HepG2 (cell line): ENCODE measurements around the gene ATP7B. TPM values are rescaled to one million over a fixed set of nuclear protein-coding genes. Genes with fewer than 3 reads are reported as not detected.

ENCODE experiments used
- CBX5 ChIP-seq: sonication (generic); formaldehyde crosslinking; IDR thresholded peaks from 2 replicates; pipeline ENCODE4 v1.4.0; 2020; ENCODE audit warnings: missing genetic modification reagents, borderline replicate concordance
- CEBPG ChIP-seq: IDR thresholded peaks from 2 replicates; pipeline ENCODE4 v1.6.1; 2016
- DNMT3B ChIP-seq: conservative IDR thresholded peaks from 2 replicates; pipeline ENCODE4 v1.6.1; 2016; ENCODE audit warnings: missing biosample characterization, control low read depth
- MEF2D ChIP-seq: sonication (generic); formaldehyde crosslinking; IDR thresholded peaks from 2 replicates; pipeline ENCODE4 v1.5.1; 2020; ENCODE audit warnings: mild to moderate bottlenecking, missing genetic modification reagents
- POLR2G ChIP-seq: fragments of 200-400 bp; formaldehyde crosslinking; IDR thresholded peaks from 2 replicates; pipeline ENCODE4 v1.6.1; 2018; ENCODE audit warnings: mild to moderate bottlenecking, low read depth, low read length, moderate library complexity
- ZNF225 ChIP-seq: sonication (generic); formaldehyde crosslinking; IDR thresholded peaks from 2 replicates; pipeline ENCODE4 v1.4.0; 2020; ENCODE audit warnings: mild to moderate bottlenecking, missing genetic modification reagents
- ZNF33B ChIP-seq: sonication (generic); formaldehyde crosslinking; IDR thresholded peaks from 2 replicates; pipeline ENCODE4 v1.5.1; 2020; ENCODE audit warnings: mild to moderate bottlenecking, missing genetic modification reagents
- ZNF496 ChIP-seq: sonication (generic); formaldehyde crosslinking; IDR thresholded peaks from 2 replicates; pipeline ENCODE4 v1.8.1; 2023; ENCODE audit warnings: mild to moderate bottlenecking, moderate library complexity, missing genetic modification reagents; ENCODE audit not compliant: insufficient replicate concordance
- ZNF788 ChIP-seq: sonication (generic); formaldehyde crosslinking; IDR thresholded peaks from 2 replicates; pipeline ENCODE4 v1.5.0; 2020; ENCODE audit warnings: mild to moderate bottlenecking, missing genetic modification reagents, borderline replicate concordance
- ZSCAN12 ChIP-seq: sonication (generic); formaldehyde crosslinking; IDR thresholded peaks from 2 replicates; pipeline ENCODE4 v1.9.0; 2021; ENCODE audit warnings: mild to moderate bottlenecking, missing genetic modification reagents
- polyA plus RNA-seq, 8 experiments: library from polyadenylated mRNA; depleted of rRNA in 3 of 8; stranded (reverse) in 7 of 8; unstranded in 1 of 8; fragments of >200 nt; fragmentation: Illumina TruSeq in 4 of 8; extraction: Trizol in 4 of 8; gene quantifications; 2 replicates each; pipeline versions ENCODE4 v1.2.1 to v1.2.3, GENCODE V29; 2011 to 2016; ENCODE audit warnings: low read depth in 4 of 8, missing spikeins in 1 of 8, mixed read lengths in 1 of 8; ENCODE audit not compliant: insufficient read depth in 1 of 8
- total RNA-seq, 5 experiments: library from RNA; depleted of rRNA; stranded (reverse); fragments of >200 nt; fragmentation: Illumina TruSeq; extraction: Trizol; gene quantifications; 2 replicates each; pipeline ENCODE4 v1.2.3, GENCODE V29; 2016; ENCODE audit warnings: low read depth in 1 of 5
- TF ChIP-seq, protein P1 (sequence below): sonication (generic); formaldehyde crosslinking; IDR thresholded peaks from 2 replicates; pipeline ENCODE4 v1.5.0; 2020; ENCODE audit warnings: mild to moderate bottlenecking, missing genetic modification reagents
- TF ChIP-seq, protein P2 (sequence below): sonication (generic); formaldehyde crosslinking; IDR thresholded peaks from 2 replicates; pipeline ENCODE4 v1.8.0; 2022; ENCODE audit warnings: mild to moderate bottlenecking, missing genetic modification reagents
- TF ChIP-seq, protein P3 (sequence below): sonication (generic); formaldehyde crosslinking; IDR thresholded peaks from 2 replicates; pipeline ENCODE4 v1.4.0; 2020; ENCODE audit warnings: mild to moderate bottlenecking, missing genetic modification reagents
- TF ChIP-seq, protein P4 (sequence below), 2 experiments: sonication (generic) in 1 of 2; formaldehyde crosslinking in 1 of 2; IDR thresholded peaks; 2 replicates each; pipeline versions ENCODE4 v1.4.0 to v1.6.1; 2016 to 2020; ENCODE audit warnings: borderline replicate concordance in 1 of 2, low read depth in 1 of 2, mild to moderate bottlenecking in 1 of 2, missing genetic modification reagents in 1 of 2

The ATP7B gene
- total and polyA plus RNA-seq, 2 of the 13 experiments (the other 11 are each of a cell fraction or from before 2014, with no cell fraction given) = 31.8 to 57.4 TPM

DNA sequence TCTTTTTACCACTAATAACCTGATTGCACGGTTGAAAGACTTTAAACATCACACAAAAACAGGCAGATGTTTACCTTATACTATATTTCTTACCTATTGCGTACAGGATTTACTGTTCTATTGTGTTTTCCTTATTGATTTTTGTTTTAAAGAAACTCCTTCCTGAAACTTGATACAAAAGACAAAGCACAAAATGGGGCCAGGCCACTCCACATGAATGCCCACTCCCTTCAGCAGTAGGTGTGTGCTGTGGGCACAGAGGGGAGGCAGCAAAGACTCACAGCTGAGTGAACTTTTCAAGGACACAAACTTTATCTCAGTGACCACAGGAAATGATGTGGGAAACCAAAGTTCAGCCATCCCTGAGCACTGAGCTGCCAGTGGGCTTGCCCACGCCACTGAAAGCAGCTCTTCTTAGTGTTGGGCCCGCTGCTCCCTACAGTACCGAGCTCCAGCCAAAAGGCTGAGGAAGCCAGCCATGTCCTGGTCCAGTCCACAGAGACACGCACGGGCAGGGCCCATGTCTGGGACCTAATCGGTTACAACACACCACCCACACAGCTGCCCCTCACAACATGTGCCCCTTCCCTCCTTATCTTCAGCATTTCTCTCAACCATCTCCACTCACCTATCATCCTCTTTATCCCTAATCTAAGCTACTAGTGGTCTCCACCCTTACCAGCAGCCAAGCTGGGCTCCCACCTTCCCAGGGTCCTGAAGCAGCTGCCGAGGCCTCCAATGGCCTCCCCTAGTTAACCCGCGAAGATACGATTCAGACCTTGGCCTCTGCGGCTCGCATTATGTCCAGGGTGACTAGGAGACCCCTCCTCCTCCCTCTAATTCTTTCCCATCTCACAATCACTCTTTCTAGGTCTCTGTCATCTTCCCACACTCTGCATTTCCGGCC is 39.5 kb downstream of the ATP7B start (continued):
- TF ChIP-seq, protein P1, sequence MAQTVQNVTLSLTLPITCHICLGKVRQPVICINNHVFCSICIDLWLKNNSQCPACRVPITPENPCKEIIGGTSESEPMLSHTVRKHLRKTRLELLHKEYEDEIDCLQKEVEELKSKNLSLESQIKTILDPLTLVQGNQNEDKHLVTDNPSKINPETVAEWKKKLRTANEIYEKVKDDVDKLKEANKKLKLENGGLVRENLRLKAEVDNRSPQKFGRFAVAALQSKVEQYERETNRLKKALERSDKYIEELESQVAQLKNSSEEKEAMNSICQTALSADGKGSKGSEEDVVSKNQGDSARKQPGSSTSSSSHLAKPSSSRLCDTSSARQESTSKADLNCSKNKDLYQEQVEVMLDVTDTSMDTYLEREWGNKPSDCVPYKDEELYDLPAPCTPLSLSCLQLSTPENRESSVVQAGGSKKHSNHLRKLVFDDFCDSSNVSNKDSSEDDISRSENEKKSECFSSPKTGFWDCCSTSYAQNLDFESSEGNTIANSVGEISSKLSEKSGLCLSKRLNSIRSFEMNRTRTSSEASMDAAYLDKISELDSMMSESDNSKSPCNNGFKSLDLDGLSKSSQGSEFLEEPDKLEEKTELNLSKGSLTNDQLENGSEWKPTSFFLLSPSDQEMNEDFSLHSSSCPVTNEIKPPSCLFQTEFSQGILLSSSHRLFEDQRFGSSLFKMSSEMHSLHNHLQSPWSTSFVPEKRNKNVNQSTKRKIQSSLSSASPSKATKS (CRISPR knock-in tag) = no peak
- TF ChIP-seq ZNF33B = no peak
- no peak for TF ChIP-seq CEBPG
- no peak for TF ChIP-seq ZNF788
- no peak for TF ChIP-seq ZNF496
- TF ChIP-seq, protein P2, sequence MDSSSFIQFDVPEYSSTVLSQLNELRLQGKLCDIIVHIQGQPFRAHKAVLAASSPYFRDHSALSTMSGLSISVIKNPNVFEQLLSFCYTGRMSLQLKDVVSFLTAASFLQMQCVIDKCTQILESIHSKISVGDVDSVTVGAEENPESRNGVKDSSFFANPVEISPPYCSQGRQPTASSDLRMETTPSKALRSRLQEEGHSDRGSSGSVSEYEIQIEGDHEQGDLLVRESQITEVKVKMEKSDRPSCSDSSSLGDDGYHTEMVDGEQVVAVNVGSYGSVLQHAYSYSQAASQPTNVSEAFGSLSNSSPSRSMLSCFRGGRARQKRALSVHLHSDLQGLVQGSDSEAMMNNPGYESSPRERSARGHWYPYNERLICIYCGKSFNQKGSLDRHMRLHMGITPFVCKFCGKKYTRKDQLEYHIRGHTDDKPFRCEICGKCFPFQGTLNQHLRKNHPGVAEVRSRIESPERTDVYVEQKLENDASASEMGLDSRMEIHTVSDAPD = no peak
- TF ChIP-seq MEF2D (CRISPR knock-in tag) = no peak
- no peak for TF ChIP-seq DNMT3B (CRISPR knock-in tag)
- TF ChIP-seq ZNF225 (CRISPR knock-in tag) = no peak
- TF ChIP-seq, protein P3, sequence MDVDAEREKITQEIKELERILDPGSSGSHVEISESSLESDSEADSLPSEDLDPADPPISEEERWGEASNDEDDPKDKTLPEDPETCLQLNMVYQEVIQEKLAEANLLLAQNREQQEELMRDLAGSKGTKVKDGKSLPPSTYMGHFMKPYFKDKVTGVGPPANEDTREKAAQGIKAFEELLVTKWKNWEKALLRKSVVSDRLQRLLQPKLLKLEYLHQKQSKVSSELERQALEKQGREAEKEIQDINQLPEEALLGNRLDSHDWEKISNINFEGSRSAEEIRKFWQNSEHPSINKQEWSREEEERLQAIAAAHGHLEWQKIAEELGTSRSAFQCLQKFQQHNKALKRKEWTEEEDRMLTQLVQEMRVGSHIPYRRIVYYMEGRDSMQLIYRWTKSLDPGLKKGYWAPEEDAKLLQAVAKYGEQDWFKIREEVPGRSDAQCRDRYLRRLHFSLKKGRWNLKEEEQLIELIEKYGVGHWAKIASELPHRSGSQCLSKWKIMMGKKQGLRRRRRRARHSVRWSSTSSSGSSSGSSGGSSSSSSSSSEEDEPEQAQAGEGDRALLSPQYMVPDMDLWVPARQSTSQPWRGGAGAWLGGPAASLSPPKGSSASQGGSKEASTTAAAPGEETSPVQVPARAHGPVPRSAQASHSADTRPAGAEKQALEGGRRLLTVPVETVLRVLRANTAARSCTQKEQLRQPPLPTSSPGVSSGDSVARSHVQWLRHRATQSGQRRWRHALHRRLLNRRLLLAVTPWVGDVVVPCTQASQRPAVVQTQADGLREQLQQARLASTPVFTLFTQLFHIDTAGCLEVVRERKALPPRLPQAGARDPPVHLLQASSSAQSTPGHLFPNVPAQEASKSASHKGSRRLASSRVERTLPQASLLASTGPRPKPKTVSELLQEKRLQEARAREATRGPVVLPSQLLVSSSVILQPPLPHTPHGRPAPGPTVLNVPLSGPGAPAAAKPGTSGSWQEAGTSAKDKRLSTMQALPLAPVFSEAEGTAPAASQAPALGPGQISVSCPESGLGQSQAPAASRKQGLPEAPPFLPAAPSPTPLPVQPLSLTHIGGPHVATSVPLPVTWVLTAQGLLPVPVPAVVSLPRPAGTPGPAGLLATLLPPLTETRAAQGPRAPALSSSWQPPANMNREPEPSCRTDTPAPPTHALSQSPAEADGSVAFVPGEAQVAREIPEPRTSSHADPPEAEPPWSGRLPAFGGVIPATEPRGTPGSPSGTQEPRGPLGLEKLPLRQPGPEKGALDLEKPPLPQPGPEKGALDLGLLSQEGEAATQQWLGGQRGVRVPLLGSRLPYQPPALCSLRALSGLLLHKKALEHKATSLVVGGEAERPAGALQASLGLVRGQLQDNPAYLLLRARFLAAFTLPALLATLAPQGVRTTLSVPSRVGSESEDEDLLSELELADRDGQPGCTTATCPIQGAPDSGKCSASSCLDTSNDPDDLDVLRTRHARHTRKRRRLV (CRISPR knock-in tag) = no peak
- TF ChIP-seq POLR2G = no peak
- TF ChIP-seq, protein P4, sequence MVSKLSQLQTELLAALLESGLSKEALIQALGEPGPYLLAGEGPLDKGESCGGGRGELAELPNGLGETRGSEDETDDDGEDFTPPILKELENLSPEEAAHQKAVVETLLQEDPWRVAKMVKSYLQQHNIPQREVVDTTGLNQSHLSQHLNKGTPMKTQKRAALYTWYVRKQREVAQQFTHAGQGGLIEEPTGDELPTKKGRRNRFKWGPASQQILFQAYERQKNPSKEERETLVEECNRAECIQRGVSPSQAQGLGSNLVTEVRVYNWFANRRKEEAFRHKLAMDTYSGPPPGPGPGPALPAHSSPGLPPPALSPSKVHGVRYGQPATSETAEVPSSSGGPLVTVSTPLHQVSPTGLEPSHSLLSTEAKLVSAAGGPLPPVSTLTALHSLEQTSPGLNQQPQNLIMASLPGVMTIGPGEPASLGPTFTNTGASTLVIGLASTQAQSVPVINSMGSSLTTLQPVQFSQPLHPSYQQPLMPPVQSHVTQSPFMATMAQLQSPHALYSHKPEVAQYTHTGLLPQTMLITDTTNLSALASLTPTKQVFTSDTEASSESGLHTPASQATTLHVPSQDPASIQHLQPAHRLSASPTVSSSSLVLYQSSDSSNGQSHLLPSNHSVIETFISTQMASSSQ (IDR thresholded peaks at IDR 0.05; ENCODE audit: low read depth) = no peak
- TF ChIP-seq, protein P4 (CRISPR knock-in tag; IDR thresholded peaks at IDR 0.05; ENCODE audit: borderline replicate concordance) = no peak
- no peak for TF ChIP-seq ZSCAN12 (CRISPR knock-in tag)
- no peak for TF ChIP-seq CBX5
